B cell (primary cell): ENCODE data around the gene SIGLEC7. TPM values are rescaled to one million over a fixed set of nuclear protein-coding genes. Genes with fewer than 3 reads are reported as not detected.

Experiments
- ATAC-seq: fragments of 200-7000 bp; cut with Tn5 transposase; one replicate; pipeline ENCODE4 v1.10.0; 2021; ENCODE audit warnings: low read depth, mild to moderate bottlenecking, moderate number of reproducible peaks, moderate library complexity
- CTCF ChIA-PET: fragments of 350-600 bp; sonication (Branson Sonifier 250); formaldehyde crosslinking; loops from one replicate; lab custom pipeline; 2021; ENCODE audit warnings: antibody characterized with exemption, inconsistent platforms; lab: Charles Lee
- POLR2A ChIA-PET: fragments of 350-600 bp; sonication (Branson Sonifier 250); formaldehyde crosslinking; loops from one replicate; lab custom pipeline; 2021; ENCODE audit warnings: antibody characterized with exemption; lab: Charles Lee
- DNase-seq: peaks from one replicate; pipeline ENCODE4 v3.0.0; 2013
- H2AFZ ChIP-seq: 2 replicates; pipeline ENCODE4 v1.6.1; 2012; ENCODE audit warnings: mild to moderate bottlenecking, low read depth, low read length; ENCODE audit not compliant: insufficient read depth, poor library complexity, severe bottlenecking
- H3K27ac ChIP-seq, 2 donors: 1 replicate in 1 of 2; 2 replicates in 1 of 2; pipeline ENCODE4 v1.5.1; 2012 to 2013; ENCODE audit warnings: low read length in 2 of 2, mild to moderate bottlenecking in 2 of 2, moderate library complexity in 1 of 2
- H3K27me3 ChIP-seq, 4 experiments: fragments of 200-600 bp in 1 of 4; sonication (generic) in 1 of 4; replicated peaks in 1 of 4; 1 replicate in 2 of 4; 2 replicates in 2 of 4; pipeline versions ENCODE4 v1.6.1 to v1.7.0; 2013 to 2016; ENCODE audit warnings: low read length in 3 of 4, mild to moderate bottlenecking in 2 of 4, mixed read lengths in 1 of 4, moderate library complexity in 1 of 4; ENCODE audit not compliant: insufficient read depth in 4 of 4, control insufficient read depth in 3 of 4; ENCODE audit errors: control extremely low read depth in 1 of 4
- H3K36me3 ChIP-seq, 2 experiments: replicated peaks in 1 of 2; 1 replicate in 1 of 2; 2 replicates in 1 of 2; pipeline versions ENCODE4 v1.6.1 to v1.7.1; 2013; ENCODE audit warnings: low read length in 1 of 2; ENCODE audit not compliant: insufficient read depth in 2 of 2, control insufficient read depth in 1 of 2; ENCODE audit errors: control extremely low read depth in 1 of 2, extremely low read depth in 1 of 2
- H3K4me1 ChIP-seq, 2 donors: fragments of 200-600 bp in 1 of 2; sonication (generic) in 1 of 2; 1 replicate in 1 of 2; 2 replicates in 1 of 2; pipeline versions ENCODE4 v1.5.1 to v1.6.1; 2013 to 2017; ENCODE audit warnings: low read length in 2 of 2; ENCODE audit not compliant: control insufficient read depth in 2 of 2, insufficient read depth in 2 of 2
- H3K4me2 ChIP-seq: replicated peaks from 2 replicates; pipeline ENCODE3; 2012; ENCODE audit warnings: mild to moderate bottlenecking, low read depth, low read length; ENCODE audit not compliant: poor library complexity, severe bottlenecking
- H3K4me3 ChIP-seq, 5 experiments: fragments of 200-600 bp in 1 of 5; sonication (generic) in 1 of 5; 1 replicate in 3 of 5; 2 replicates in 2 of 5; pipeline versions ENCODE4 v1.5.1 to v1.7.0; 2011 to 2016; ENCODE audit warnings: low read length in 4 of 5, mild to moderate bottlenecking in 4 of 5, low read depth in 2 of 5, control low read depth in 1 of 5, moderate library complexity in 1 of 5; ENCODE audit not compliant: insufficient read depth in 1 of 5; ENCODE audit errors: control extremely low read depth in 1 of 5, extremely low read depth in 1 of 5
- H3K79me2 ChIP-seq: fragments of 200-600 bp; sonication (generic); one replicate; pipeline ENCODE4 v1.6.0; 2016; ENCODE audit warnings: low read length; ENCODE audit not compliant: control insufficient read depth, insufficient read depth
- H3K9ac ChIP-seq: fragments of 200-600 bp; sonication (generic); 2 replicates; pipeline ENCODE4 v1.6.1; 2017; ENCODE audit warnings: mild to moderate bottlenecking, low read length, moderate library complexity
- H3K9me3 ChIP-seq, 3 donors: one replicate each; pipeline versions ENCODE4 v1.6.1 to v1.7.1; 2013; ENCODE audit warnings: low read length in 2 of 3; ENCODE audit not compliant: control insufficient read depth in 2 of 3, insufficient read depth in 1 of 3; ENCODE audit errors: control extremely low read depth in 1 of 3
- H4K20me1 ChIP-seq: 2 replicates; pipeline ENCODE4 v1.6.0; 2012; ENCODE audit warnings: mild to moderate bottlenecking, low read length; ENCODE audit not compliant: insufficient read depth, control insufficient read depth, poor library complexity, severe bottlenecking
- H3K27ac Mint-ChIP-seq: one replicate; pipeline ENCODE4 v1.8.0; 2021; ENCODE audit warnings: mixed read lengths
- H3K27me3 Mint-ChIP-seq: one replicate; pipeline ENCODE4 v1.8.0; 2021; ENCODE audit warnings: mixed read lengths
- H3K4me1 Mint-ChIP-seq: one replicate; pipeline ENCODE4 v1.8.0; 2021; ENCODE audit warnings: mixed read lengths
- H3K4me3 Mint-ChIP-seq: one replicate; pipeline ENCODE4 v1.8.0; 2021; ENCODE audit warnings: mixed read lengths
- H3K9me3 Mint-ChIP-seq: one replicate; pipeline ENCODE4 v1.8.0; 2022; ENCODE audit warnings: mixed read lengths; ENCODE audit not compliant: insufficient read depth
- EZH2 ChIP-seq: IDR thresholded peaks from 2 replicates; pipeline ENCODE4 v1.6.1; 2012; ENCODE audit warnings: borderline replicate concordance, low read depth, mild to moderate bottlenecking, moderate library complexity, low read length; ENCODE audit not compliant: insufficient read depth, poor library complexity, severe bottlenecking
- WGBS: methylation state at CpG from one replicate; pipeline ENCODE4 v1.1.5; 2013; ENCODE audit warnings: missing lambda C conversion rate; ENCODE audit not compliant: insufficient coverage; 5-methylcytosine and 5-hydroxymethylcytosine counted together
- intact Hi-C: fragments of 100-400 bp; cut with micrococcal nuclease; formaldehyde crosslinking; loops from one replicate; pipeline ENCODE4 v1.10.0; 2022
- polyA plus RNA-seq: library from polyadenylated mRNA; depleted of rRNA; stranded (reverse); fragments of >200 nt; gene quantifications from 2 replicates; pipeline ENCODE4 v1.2.3, GENCODE V29; 2012
- total RNA-seq, 2 donors: library from RNA; stranded (reverse); fragments of 120-200 nt in 1 of 2; gene quantifications; 1 replicate in 1 of 2; 2 replicates in 1 of 2; pipeline versions ENCODE4 v1.2.3 to v1.2.4, GENCODE V29; 2013 to 2022
- TF ChIP-seq, protein P1 (sequence below): fragments of 200-600 bp; IDR thresholded peaks from one replicate; pipeline ENCODE4 v1.8.0; 2022; ENCODE audit warnings: antibody characterized with exemption, mild to moderate bottlenecking

The SIGLEC7 gene
- total and polyA plus RNA-seq, 2 donors (not counting 1 experiment from before 2014, with no cell fraction given), result 0.52 TPM; not detected in 1

DNA sequence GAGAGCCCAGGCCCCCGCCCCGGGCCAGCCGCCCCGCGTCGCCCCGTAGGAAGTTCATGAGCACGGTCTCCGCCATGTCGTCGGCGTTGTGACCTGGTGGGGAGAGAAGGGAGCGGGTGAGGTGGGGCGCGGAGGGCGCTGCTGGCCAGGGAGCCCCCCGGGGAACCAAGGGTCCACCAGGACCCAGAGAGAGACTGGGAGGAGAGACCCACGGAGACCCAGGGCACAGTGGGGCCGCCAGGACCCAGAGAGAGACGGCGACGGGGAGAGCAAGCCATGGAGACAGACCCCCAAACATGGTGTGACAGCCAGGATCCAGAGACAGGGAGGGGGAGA lies 43.1 kb upstream of the SIGLEC7 start:
- no peaks in the 10 kb centered on the region for H3K27me3 Mint-ChIP-seq
- no peak overlapping the region for H3K4me3 Mint-ChIP-seq
- Histone ChIP-seq H3K27ac (no peak overlapping the region), H3K4me2 (no peak overlapping the region), H3K9ac (no peak overlapping the region), H3K4me3 (no peak overlapping the region), H2AFZ (no peak overlapping the region), H3K9me3 (no peaks in the 10 kb centered on the region), H3K4me1 (no peaks in the 10 kb centered on the region), H3K79me2 (peaks cover 23% of the 10 kb centered on the region), H3K27me3 (no peaks in the 10 kb centered on the region), H4K20me1 (peaks cover 41% of the 10 kb centered on the region), H3K36me3 (peaks cover 11 to 27% of the 10 kb centered on the region in 2 experiments)
- H3K27ac Mint-ChIP-seq, result no peak overlapping the region
- ATAC-seq (no peak), DNase-seq (no peak)
- no peaks in the 10 kb centered on the region for H3K9me3 Mint-ChIP-seq
- CTCF ChIA-PET, result no interaction called here
- WGBS, result 84% methylated on average over 22 of the region's 22 CpGs
- no peak for TF ChIP-seq EZH2
- TF ChIP-seq, protein P1, sequence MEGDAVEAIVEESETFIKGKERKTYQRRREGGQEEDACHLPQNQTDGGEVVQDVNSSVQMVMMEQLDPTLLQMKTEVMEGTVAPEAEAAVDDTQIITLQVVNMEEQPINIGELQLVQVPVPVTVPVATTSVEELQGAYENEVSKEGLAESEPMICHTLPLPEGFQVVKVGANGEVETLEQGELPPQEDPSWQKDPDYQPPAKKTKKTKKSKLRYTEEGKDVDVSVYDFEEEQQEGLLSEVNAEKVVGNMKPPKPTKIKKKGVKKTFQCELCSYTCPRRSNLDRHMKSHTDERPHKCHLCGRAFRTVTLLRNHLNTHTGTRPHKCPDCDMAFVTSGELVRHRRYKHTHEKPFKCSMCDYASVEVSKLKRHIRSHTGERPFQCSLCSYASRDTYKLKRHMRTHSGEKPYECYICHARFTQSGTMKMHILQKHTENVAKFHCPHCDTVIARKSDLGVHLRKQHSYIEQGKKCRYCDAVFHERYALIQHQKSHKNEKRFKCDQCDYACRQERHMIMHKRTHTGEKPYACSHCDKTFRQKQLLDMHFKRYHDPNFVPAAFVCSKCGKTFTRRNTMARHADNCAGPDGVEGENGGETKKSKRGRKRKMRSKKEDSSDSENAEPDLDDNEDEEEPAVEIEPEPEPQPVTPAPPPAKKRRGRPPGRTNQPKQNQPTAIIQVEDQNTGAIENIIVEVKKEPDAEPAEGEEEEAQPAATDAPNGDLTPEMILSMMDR, result no peak
- intact Hi-C loops, result no loop called here
- H3K4me1 Mint-ChIP-seq, result peaks cover 8% of the 10 kb centered on the region
- POLR2A ChIA-PET, result no interaction called here

DNA sequence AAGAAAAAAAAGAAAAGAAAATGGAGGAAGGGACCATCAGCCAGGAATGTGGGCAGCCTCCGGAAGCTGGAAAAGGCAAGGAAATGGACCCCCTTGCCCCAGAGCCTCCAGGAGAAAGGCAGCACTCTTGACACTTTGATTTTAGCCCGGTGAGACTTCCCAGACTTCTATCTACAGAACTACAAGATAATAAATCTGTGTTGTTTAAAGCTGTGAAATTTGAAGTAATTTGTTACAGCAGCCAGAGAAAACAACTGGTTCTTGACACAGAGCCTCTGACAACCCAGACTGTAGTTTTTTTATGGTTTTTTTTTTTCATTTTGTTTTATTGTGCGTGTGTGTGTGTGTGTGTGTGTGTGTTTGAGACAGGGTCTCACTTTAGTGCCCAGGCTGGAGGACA lies 41.5 kb upstream of the SIGLEC7 start:
- peaks cover 53% of the 10 kb centered on the region for H4K20me1 ChIP-seq
- no peak for ATAC-seq
- no peaks in the 10 kb centered on the region for H3K27me3 ChIP-seq
- H3K9me3 ChIP-seq, result no peaks in the 10 kb centered on the region
- CTCF ChIA-PET, result no interaction called here
- H3K79me2 ChIP-seq, result peaks cover 36% of the 10 kb centered on the region
- H3K4me3 Mint-ChIP-seq, result no peak overlapping the region
- intact Hi-C loops, result no loop called here
- POLR2A ChIA-PET, result no interaction called here
- H2AFZ ChIP-seq, result no peak overlapping the region
- no peak overlapping the region for H3K27ac Mint-ChIP-seq
- H3K4me2 ChIP-seq, result no peak overlapping the region
- H3K27ac ChIP-seq, result no peak overlapping the region
- H3K36me3 ChIP-seq, result peaks cover 11 to 27% of the 10 kb centered on the region in 2 experiments
- H3K4me1 ChIP-seq, result no peaks in the 10 kb centered on the region
- no peak overlapping the region for H3K4me3 ChIP-seq
- no peak for DNase-seq
- no peaks in the 10 kb centered on the region for H3K9me3 Mint-ChIP-seq
- TF ChIP-seq EZH2, result no peak
- TF ChIP-seq, protein P1, result no peak
- H3K9ac ChIP-seq, result no peak overlapping the region
- H3K27me3 Mint-ChIP-seq, result no peaks in the 10 kb centered on the region
- 20% methylated on average over 1 of the region's 3 CpGs for WGBS
- peaks cover 14% of the 10 kb centered on the region for H3K4me1 Mint-ChIP-seq
